ENCODE results near the gene NELL1.

NELL1 gene

DNA sequence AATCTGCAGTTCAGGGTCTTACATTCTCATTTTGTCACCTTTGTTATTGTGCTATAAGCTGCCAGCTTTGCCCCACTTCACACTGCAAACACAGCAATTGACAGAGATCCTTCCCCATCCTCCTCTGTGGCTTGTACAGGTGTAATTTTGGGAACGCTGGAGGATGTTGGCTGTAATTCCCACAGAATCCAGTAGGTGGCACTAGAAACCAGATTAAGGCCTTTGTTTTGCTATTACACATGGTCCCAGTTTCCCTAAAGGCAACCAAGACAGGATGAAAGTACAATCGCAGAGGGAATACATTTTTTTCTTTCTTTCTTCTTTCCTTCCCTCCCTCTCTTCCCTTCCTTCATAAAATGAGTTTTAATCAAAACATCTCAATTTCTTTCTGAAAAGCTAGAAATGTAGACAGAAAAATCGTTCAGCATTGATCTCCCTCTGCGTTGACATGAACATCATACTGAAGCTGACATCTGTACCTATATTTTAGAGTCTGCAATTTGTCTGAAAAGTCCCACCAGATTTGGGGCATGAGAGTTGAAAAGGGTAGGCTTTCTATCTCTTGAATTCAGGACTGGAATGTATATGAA, 21.3 kb upstream of the NELL1 start:
- TF ChIP-seq, protein P1, sequence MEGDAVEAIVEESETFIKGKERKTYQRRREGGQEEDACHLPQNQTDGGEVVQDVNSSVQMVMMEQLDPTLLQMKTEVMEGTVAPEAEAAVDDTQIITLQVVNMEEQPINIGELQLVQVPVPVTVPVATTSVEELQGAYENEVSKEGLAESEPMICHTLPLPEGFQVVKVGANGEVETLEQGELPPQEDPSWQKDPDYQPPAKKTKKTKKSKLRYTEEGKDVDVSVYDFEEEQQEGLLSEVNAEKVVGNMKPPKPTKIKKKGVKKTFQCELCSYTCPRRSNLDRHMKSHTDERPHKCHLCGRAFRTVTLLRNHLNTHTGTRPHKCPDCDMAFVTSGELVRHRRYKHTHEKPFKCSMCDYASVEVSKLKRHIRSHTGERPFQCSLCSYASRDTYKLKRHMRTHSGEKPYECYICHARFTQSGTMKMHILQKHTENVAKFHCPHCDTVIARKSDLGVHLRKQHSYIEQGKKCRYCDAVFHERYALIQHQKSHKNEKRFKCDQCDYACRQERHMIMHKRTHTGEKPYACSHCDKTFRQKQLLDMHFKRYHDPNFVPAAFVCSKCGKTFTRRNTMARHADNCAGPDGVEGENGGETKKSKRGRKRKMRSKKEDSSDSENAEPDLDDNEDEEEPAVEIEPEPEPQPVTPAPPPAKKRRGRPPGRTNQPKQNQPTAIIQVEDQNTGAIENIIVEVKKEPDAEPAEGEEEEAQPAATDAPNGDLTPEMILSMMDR (IDR thresholded peaks at IDR 0.05) = peak; percentile 85

GRCh38 chr11:20652150-20652806, 17.1 kb upstream of the NELL1 start:
- TF ChIP-seq, protein P1 (IDR thresholded peaks at IDR 0.05) = no peak

GRCh38 chr11:20654038-20654437, 15.3 kb upstream of the NELL1 start:
- TF ChIP-seq, protein P1 (IDR thresholded peaks at IDR 0.05) = no peak

DNA sequence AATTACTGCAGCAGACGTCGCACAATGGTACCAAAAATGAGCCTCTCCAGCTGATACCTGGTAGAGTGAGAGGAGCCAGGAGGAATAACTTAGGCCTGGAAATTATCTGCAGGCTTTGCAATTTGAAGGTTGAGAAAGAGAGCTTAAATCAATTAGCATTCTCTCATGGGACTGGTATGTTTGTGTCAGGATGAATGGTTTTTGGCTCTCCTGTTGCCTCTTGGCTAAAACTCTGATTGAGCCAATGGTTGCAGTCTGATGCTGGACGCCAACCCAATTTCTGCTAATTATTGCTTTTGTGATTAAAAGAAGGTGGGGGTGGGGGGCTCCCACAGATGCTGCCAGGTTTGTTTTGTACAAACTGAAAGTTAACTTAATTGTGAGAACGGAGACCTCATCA, 12.5 kb upstream of the NELL1 start:
- TF ChIP-seq, protein P1 (IDR thresholded peaks at IDR 0.05) = no peak

- TF ChIP-seq, protein P1 (IDR thresholded peaks at IDR 0.05) = no peak
Measured at GRCh38 chr11:20658135-20658534, 11.3 kb upstream of the NELL1 start.

- TF ChIP-seq, protein P1 (IDR thresholded peaks at IDR 0.05) = no peak
Measured at GRCh38 chr11:20661445-20661844, 7.9 kb upstream of the NELL1 start.

- TF ChIP-seq, protein P1 (IDR thresholded peaks at IDR 0.05) = no peak
Measured at GRCh38 chr11:20661850-20662249, 7.5 kb upstream of the NELL1 start.

Measured in LNCAP (cell line).